Measurements from ENCODE around the gene ZBTB7C. TPM values are rescaled to one million over a fixed set of nuclear protein-coding genes. Genes with fewer than 3 reads are reported as not detected.

The ZBTB7C gene
- total and polyA plus RNA-seq, 2 of the 8 experiments (the other 6 are each of a cell fraction or from before 2014, with no cell fraction given), result 0.15 to 0.45 TPM

- H4K91ac ChIP-seq (replicated peaks; ENCODE audit: insufficient read length, low read length), result no peak overlapping the region
- no peak for DNase-seq (ENCODE audit: low read depth in 1 of 2, low spot score in 2 of 2)
- H2BK12ac ChIP-seq (ENCODE audit: low read depth, low read length), result no peak overlapping the region
- no peak overlapping the region for H3K4ac ChIP-seq (replicated peaks; ENCODE audit: insufficient read length, low read depth, low read length)
- no peak overlapping the region for H3K18ac ChIP-seq (ENCODE audit: extremely low read depth, low read length)
- H3K56ac ChIP-seq (replicated peaks; ENCODE audit: insufficient read length, low read depth, low read length), result no peak overlapping the region
- H2AFZ ChIP-seq (ENCODE audit: low read length), result no peak overlapping the region
- no peaks in the 10 kb centered on the region for H3K36me3 ChIP-seq (ENCODE audit: control insufficient read depth in 2 of 4, insufficient read depth in 4 of 4, low read length in 3 of 4)
- H4K8ac ChIP-seq (ENCODE audit: extremely low read depth, insufficient read depth, low read length), result no peak overlapping the region
- no peaks in the 10 kb centered on the region; a peak in 1 of 7 replicates for H3K27me3 ChIP-seq (replicated peaks in 1 of 4; ENCODE audit: control insufficient read depth in 3 of 4, extremely low read depth in 1 of 4, insufficient read depth in 3 of 4, low read length in 3 of 4)
- H3K4me3 ChIP-seq (ENCODE audit: extremely low read depth in 1 of 4, insufficient read depth in 2 of 4, low read depth in 3 of 4, low read length in 4 of 4), result no peak overlapping the region
- H3K79me1 ChIP-seq (ENCODE audit: low read depth, low read length), result no peaks in the 10 kb centered on the region
- H4K5ac ChIP-seq (ENCODE audit: insufficient read length, low read depth, low read length), result no peak overlapping the region
- peaks cover 0 to 2% (median under 1%) of the 10 kb centered on the region in 4 experiments; a peak in 1 of 7 replicates for H3K4me1 ChIP-seq (replicated peaks in 1 of 4; ENCODE audit: control insufficient read depth in 3 of 4, insufficient read depth in 4 of 4, low read length in 3 of 4)
- WGBS, 2 experiments (ENCODE audit: extremely low coverage in 1 of 2, insufficient coverage in 1 of 2, insufficient read length in 1 of 2, insufficient replicate concordance in 2 of 2, low coverage in 1 of 2, low lambda C conversion rate in 2 of 2, missing lambda C conversion rate in 1 of 2), result 87% methylated on average over 2 of the region's 2 CpGs; no CpG with 5 or more reads in 1 of the 2 experiments
- H3K79me2 ChIP-seq (ENCODE audit: control insufficient read depth in 1 of 2, insufficient read depth in 2 of 2, low read length in 2 of 2), result no peaks in the 10 kb centered on the region
- H4K20me1 ChIP-seq (replicated peaks in 1 of 2; ENCODE audit: control insufficient read depth in 1 of 2, insufficient read depth in 2 of 2, low read length in 2 of 2), result no peaks in the 10 kb centered on the region
- no peak overlapping the region for H3K14ac ChIP-seq (ENCODE audit: insufficient read length)
- no peak overlapping the region for H2AK5ac ChIP-seq (ENCODE audit: low read depth, low read length)
- no peak overlapping the region for H2BK120ac ChIP-seq (replicated peaks; ENCODE audit: low read depth, low read length)
- no peak overlapping the region for H3K9ac ChIP-seq (replicated peaks in 1 of 4; ENCODE audit: extremely low read depth in 1 of 4, low read depth in 3 of 4, low read length in 3 of 4)
- H3K9me3 ChIP-seq (ENCODE audit: insufficient read depth in 2 of 2, low read depth in 1 of 2, low read length in 1 of 2), result no peaks in the 10 kb centered on the region
- ChIA-PET CTCF (ENCODE audit: partially characterized antibody) (interaction anchor here (0.6 to 3.3 kb wide), 5 partner anchors 10 to 804 kb away, joined by 3 to 23 read pairs (median 3); no protein-coding TSS in a partner anchor), POLR2A (ENCODE audit: partially characterized antibody) (no interaction called here)
- H3K27ac ChIP-seq (ENCODE audit: low read depth, low read length), result no peak overlapping the region
- no peak overlapping the region for H2BK5ac ChIP-seq (ENCODE audit: low read depth, low read length)
- TF ChIP-seq ZNF274 (IDR thresholded peaks at IDR 0.05; ENCODE audit: borderline replicate concordance, extremely low read depth, low read length) (no peak), RAD21 (IDR thresholded peaks at IDR 0.05 in 1 of 2, conservative IDR thresholded peaks at IDR 0.05 in 1 of 2; ENCODE audit: low read depth in 2 of 2, low read length in 2 of 2) (no peak), YY1 (IDR thresholded peaks at IDR 0.05; ENCODE audit: low read depth, low read length) (no peak), EGR1 (IDR thresholded peaks at IDR 0.05; ENCODE audit: borderline replicate concordance, low read depth, low read length) (no peak), MAFK (IDR thresholded peaks at IDR 0.05; ENCODE audit: low read depth, low read length) (no peak), CTBP2 (IDR thresholded peaks at IDR 0.05; ENCODE audit: borderline replicate concordance, insufficient read depth, insufficient read length, low read length) (no peak), GTF2F1 (IDR thresholded peaks at IDR 0.05; ENCODE audit: borderline replicate concordance, low read depth, low read length) (no peak), TEAD4 (IDR thresholded peaks at IDR 0.05; ENCODE audit: low read depth, low read length) (no peak), FOSL1 (IDR thresholded peaks at IDR 0.05; ENCODE audit: insufficient read depth, low read depth, low read length) (no peak)
- H2BK20ac ChIP-seq (ENCODE audit: low read length), result no peak overlapping the region
- H3K4me2 ChIP-seq (ENCODE audit: insufficient read depth in 1 of 2, low read depth in 2 of 2, low read length in 2 of 2), result no peak overlapping the region
- no peak overlapping the region for H3K23ac ChIP-seq (ENCODE audit: insufficient read length)
- no peak overlapping the region for H2BK15ac ChIP-seq (ENCODE audit: low read length)
- FAIRE-seq, result no peak
- H3K23me2 ChIP-seq (ENCODE audit: low read depth, low read length), result peaks cover 1% of the 10 kb centered on the region; the same call in 1 of the 2 replicates
Measured at GRCh38 chr18:48219810-48220499, 189.2 kb downstream of the ZBTB7C start.
